Neuronal stem cell (in vitro differentiated cells): Measurements from ENCODE around the gene TEDC1.

Experiments used
- DNase-seq: peaks from one replicate; pipeline ENCODE4 v3.0.0-alpha.2; 2013; ENCODE audit warnings: low spot score
- H2AFZ ChIP-seq: one replicate; pipeline ENCODE4 v1.6.1; 2013; ENCODE audit warnings: mild to moderate bottlenecking, low read length, inconsistent platforms
- H2AK5ac ChIP-seq: 2 replicates; pipeline ENCODE4 v1.6.1; 2013; ENCODE audit warnings: low read depth, mild to moderate bottlenecking, inconsistent platforms, low read length, moderate library complexity, mixed read lengths
- H2BK120ac ChIP-seq: 2 replicates; pipeline ENCODE4 v1.6.1; 2013; ENCODE audit warnings: low read depth, mild to moderate bottlenecking, inconsistent platforms, low read length, moderate library complexity, mixed read lengths
- H2BK12ac ChIP-seq: one replicate; pipeline ENCODE4 v1.6.1; 2013; ENCODE audit warnings: low read length, inconsistent platforms
- H2BK15ac ChIP-seq: 2 replicates; pipeline ENCODE4 v1.6.1; 2013; ENCODE audit warnings: mild to moderate bottlenecking, low read length, inconsistent platforms, mixed read lengths
- H2BK5ac ChIP-seq: one replicate; pipeline ENCODE4 v1.6.1; 2013; ENCODE audit warnings: inconsistent platforms, mild to moderate bottlenecking, low read length, moderate library complexity
- H3K14ac ChIP-seq: one replicate; pipeline ENCODE4 v1.6.1; 2013; ENCODE audit warnings: low read length, inconsistent platforms
- H3K18ac ChIP-seq: 2 replicates; pipeline ENCODE4 v1.6.1; 2013; ENCODE audit warnings: low read length, inconsistent platforms
- H3K23ac ChIP-seq: 2 replicates; pipeline ENCODE4 v1.6.1; 2013; ENCODE audit warnings: low read depth, mild to moderate bottlenecking, mixed read lengths, low read length, inconsistent platforms; ENCODE audit not compliant: poor library complexity
- H3K27ac ChIP-seq: replicated peaks from 3 replicates; pipeline ENCODE4 v1.5.1; 2013; ENCODE audit warnings: low read length, inconsistent platforms
- H3K27me3 ChIP-seq, 3 experiments: 2 replicates each; pipeline ENCODE4 v1.6.1; 2013; ENCODE audit warnings: low read length in 3 of 3, mild to moderate bottlenecking in 2 of 3, inconsistent platforms in 1 of 3, low read depth in 1 of 3, mixed read lengths in 1 of 3, moderate library complexity in 1 of 3; ENCODE audit not compliant: control insufficient read depth in 3 of 3, insufficient read depth in 3 of 3
- H3K36me3 ChIP-seq, 2 donors: replicated peaks in 1 of 2; 2 replicates each; pipeline ENCODE4 v1.6.1; 2013; ENCODE audit warnings: low read length in 2 of 2; ENCODE audit not compliant: control insufficient read depth in 2 of 2, insufficient read depth in 2 of 2
- H3K4ac ChIP-seq: 2 replicates; pipeline ENCODE4 v1.6.1; 2013; ENCODE audit warnings: inconsistent platforms, mild to moderate bottlenecking, low read length, moderate library complexity
- H3K4me1 ChIP-seq, 2 donors: 1 replicate in 1 of 2; 2 replicates in 1 of 2; pipeline ENCODE4 v1.6.1; 2013; ENCODE audit warnings: low read length in 2 of 2, low read depth in 1 of 2; ENCODE audit not compliant: control insufficient read depth in 2 of 2, insufficient read depth in 1 of 2
- H3K4me2 ChIP-seq: one replicate; pipeline ENCODE4 v1.6.1; 2013; ENCODE audit warnings: mild to moderate bottlenecking, low read length, inconsistent platforms; ENCODE audit not compliant: insufficient read depth, poor library complexity, severe bottlenecking
- H3K4me3 ChIP-seq, 2 donors: 2 replicates each; pipeline ENCODE4 v1.5.1; 2013; ENCODE audit warnings: low read length in 2 of 2, mild to moderate bottlenecking in 2 of 2, inconsistent platforms in 1 of 2, moderate library complexity in 1 of 2
- H3K79me1 ChIP-seq: one replicate; pipeline ENCODE4 v1.6.1; 2013; ENCODE audit warnings: low read depth, mild to moderate bottlenecking, inconsistent platforms, low read length, moderate library complexity
- H3K9ac ChIP-seq: one replicate; pipeline ENCODE4 v1.6.1; 2013; ENCODE audit warnings: mild to moderate bottlenecking, low read depth, low read length, inconsistent platforms; ENCODE audit not compliant: poor library complexity
- H3K9me3 ChIP-seq, 2 donors: replicated peaks in 1 of 2; 2 replicates each; pipeline versions ENCODE3 to v1.6.1; 2013; ENCODE audit warnings: low read length in 2 of 2, mild to moderate bottlenecking in 2 of 2, inconsistent platforms in 1 of 2, low read depth in 1 of 2, mixed read lengths in 1 of 2, moderate library complexity in 1 of 2; ENCODE audit not compliant: control insufficient read depth in 2 of 2, insufficient read depth in 1 of 2
- H4K8ac ChIP-seq: one replicate; pipeline ENCODE4 v1.6.1; 2013; ENCODE audit warnings: low read depth, mild to moderate bottlenecking, inconsistent platforms, low read length, moderate library complexity
- H4K91ac ChIP-seq: one replicate; pipeline ENCODE4 v1.6.1; 2013; ENCODE audit warnings: low read length, low read depth, mild to moderate bottlenecking, inconsistent platforms; ENCODE audit not compliant: poor library complexity
- WGBS, 2 donors: extraction: QIAGEN DNeasy Blood & Tissue Kit; methylation state at CpG; one replicate each; pipeline ENCODE4 v1.1.7; 2013; ENCODE audit warnings: missing lambda C conversion rate in 2 of 2, mixed read lengths in 1 of 2; ENCODE audit not compliant: insufficient read length in 2 of 2, insufficient replicate concordance in 1 of 2; ENCODE audit errors: extremely low coverage in 2 of 2; 5-methylcytosine and 5-hydroxymethylcytosine counted together

Gene TEDC1

GRCh38 chr14:105487986-105488777 is 2.9 kb upstream of the TEDC1 start:
- H2BK12ac ChIP-seq = peak overlapping the region; percentile 99
- H3K9ac ChIP-seq = peak overlapping the region; percentile 32
- peak overlapping the region; percentile 65 for H4K8ac ChIP-seq
- H3K9me3 ChIP-seq = no peaks in the 10 kb centered on the region
- H3K79me1 ChIP-seq = peaks cover 12% of the 10 kb centered on the region
- peak overlapping the region; percentile 80 for H3K23ac ChIP-seq
- peak overlapping the region; percentile 99 for H3K14ac ChIP-seq
- H3K4me3 ChIP-seq = peak overlapping the region in 1 of 2 donors; percentile 21
- H3K4me2 ChIP-seq = peak overlapping the region; percentile 73
- peak overlapping the region; percentile 87 for H2AK5ac ChIP-seq
- DNase-seq = no peak
- no CpG with 5 or more reads among the region's 26 CpGs for WGBS, 2 donors
- peaks cover 44 to 45% of the 10 kb centered on the region in 2 donors for H3K4me1 ChIP-seq
- peak overlapping the region; percentile 93 for H3K18ac ChIP-seq
- H3K4ac ChIP-seq = peak overlapping the region; percentile 19
- peak overlapping the region; percentile 99 for H2BK15ac ChIP-seq
- peak overlapping the region; percentile 69 for H4K91ac ChIP-seq
- no peak overlapping the region for H2AFZ ChIP-seq
- H3K36me3 ChIP-seq = peaks cover 2 to 7% of the 10 kb centered on the region in 2 donors
- peak overlapping the region; percentile 77 for H3K27ac ChIP-seq
- H3K27me3 ChIP-seq = peaks cover 0 to 20% (median 4%) of the 10 kb centered on the region in 3 experiments
- H2BK5ac ChIP-seq = peak overlapping the region; percentile 85
- H2BK120ac ChIP-seq = peak overlapping the region; percentile 63

GRCh38 chr14:105488781-105489541 is 2.1 kb upstream of the TEDC1 start:
- H3K79me1 ChIP-seq = peaks cover 14% of the 10 kb centered on the region
- peak overlapping the region; percentile 69 for H4K91ac ChIP-seq
- peaks cover 0 to 20% (median 4%) of the 10 kb centered on the region in 3 experiments for H3K27me3 ChIP-seq
- H3K14ac ChIP-seq = no peak overlapping the region
- peak overlapping the region; percentile 98 for H3K4me2 ChIP-seq
- peak overlapping the region; percentile 98 for H2AFZ ChIP-seq
- H3K36me3 ChIP-seq = peaks cover 2 to 8% of the 10 kb centered on the region in 2 donors
- H2BK120ac ChIP-seq = peak overlapping the region; percentile 63
- peaks cover 38% of the 10 kb centered on the region in 2 donors for H3K4me1 ChIP-seq
- peak overlapping the region; percentile 85 for H3K4ac ChIP-seq
- H3K27ac ChIP-seq = peak overlapping the region; percentile 96
- H3K9me3 ChIP-seq = no peaks in the 10 kb centered on the region
- H3K18ac ChIP-seq = peak overlapping the region; percentile 93
- peak overlapping the region; percentile 87 for H2AK5ac ChIP-seq
- H3K23ac ChIP-seq = peak overlapping the region; percentile 8
- no CpG with 5 or more reads among the region's 20 CpGs for WGBS, 2 donors
- no peak overlapping the region for H3K9ac ChIP-seq
- peak overlapping the region; percentile 99 for H2BK15ac ChIP-seq
- H2BK12ac ChIP-seq = peak overlapping the region; percentile 99
- no peak overlapping the region for H4K8ac ChIP-seq
- peak overlapping the region; percentile 68 to 83 for H3K4me3 ChIP-seq
- DNase-seq = no peak
- peak overlapping the region; percentile 96 for H2BK5ac ChIP-seq

- Histone ChIP-seq H3K14ac (peak overlapping the region; percentile 100), H4K8ac (no peak overlapping the region), H2BK12ac (peak overlapping the region; percentile 73), H3K36me3 (peaks cover 2 to 11% of the 10 kb centered on the region in 2 donors), H3K27ac (peak overlapping the region; percentile 96), H3K9ac (peak overlapping the region; percentile 97), H3K27me3 (peaks cover 0 to 20% (median 4%) of the 10 kb centered on the region in 3 experiments), H3K23ac (no peak overlapping the region), H3K79me1 (peaks cover 17% of the 10 kb centered on the region), H2AK5ac (peak overlapping the region; percentile 98), H3K9me3 (no peaks in the 10 kb centered on the region), H3K4ac (peak overlapping the region; percentile 98), H2BK120ac (peak overlapping the region; percentile 81), H3K18ac (peak overlapping the region; percentile 100), H2BK15ac (peak overlapping the region; percentile 97), H3K4me3 (peak overlapping the region; percentile 68 to 83), H3K4me1 (peaks cover 30% of the 10 kb centered on the region in 2 donors), H4K91ac (no peak overlapping the region), H3K4me2 (peak overlapping the region; percentile 98), H2BK5ac (peak overlapping the region; percentile 96), H2AFZ (peak overlapping the region; percentile 98)
- no CpG with 5 or more reads among the region's 44 CpGs for WGBS, 2 donors
- no peak for DNase-seq
Observed at GRCh38 chr14:105489542-105490266, 1.3 kb upstream of the TEDC1 start.
